Aorta (tissue), 5 donors: ENCODE data around the gene PKMYT1. TPM values are rescaled to one million over a fixed set of nuclear protein-coding genes. Genes with fewer than 3 reads are reported as not detected.

Experiments
- ATAC-seq: fragments of 200-7000 bp; cut with Tn5 transposase; one replicate; pipeline ENCODE4 v1.9.1; 2022; ENCODE audit warnings: moderate library complexity; ENCODE audit not compliant: low FRiP score
- DNase-seq, 2 donors: peaks; one replicate each; pipeline ENCODE4 v3.0.0-alpha.2; 2020
- H3K27ac ChIP-seq, 2 donors: one replicate each; pipeline ENCODE4 v1.5.1; 2013; ENCODE audit warnings: low read length in 2 of 2, mild to moderate bottlenecking in 2 of 2, moderate library complexity in 2 of 2, control low read depth in 1 of 2, inconsistent platforms in 1 of 2, low read depth in 1 of 2
- H3K27me3 ChIP-seq, 2 donors: one replicate each; pipeline ENCODE4 v1.6.1; 2013; ENCODE audit warnings: control low read depth in 1 of 2, low read length in 1 of 2, mild to moderate bottlenecking in 1 of 2, moderate library complexity in 1 of 2; ENCODE audit not compliant: insufficient read depth in 2 of 2, control insufficient read depth in 1 of 2
- H3K36me3 ChIP-seq, 2 donors: one replicate each; pipeline ENCODE4 v1.6.1; 2013; ENCODE audit warnings: control low read depth in 1 of 2, low read length in 1 of 2, mild to moderate bottlenecking in 1 of 2; ENCODE audit not compliant: insufficient read depth in 2 of 2, control insufficient read depth in 1 of 2
- H3K4me1 ChIP-seq, 2 donors: one replicate each; pipeline ENCODE4 v1.6.1; 2013; ENCODE audit warnings: low read length in 2 of 2, control low read depth in 1 of 2, mild to moderate bottlenecking in 1 of 2, moderate library complexity in 1 of 2; ENCODE audit not compliant: insufficient read depth in 2 of 2, control insufficient read depth in 1 of 2
- H3K4me3 ChIP-seq, 2 donors: one replicate each; pipeline ENCODE4 v1.5.1; 2013; ENCODE audit warnings: low read length in 2 of 2, control low read depth in 1 of 2, mild to moderate bottlenecking in 1 of 2
- H3K9me3 ChIP-seq: one replicate; pipeline ENCODE4 v1.6.1; 2013; ENCODE audit warnings: mild to moderate bottlenecking, low read length; ENCODE audit not compliant: control insufficient read depth
- WGBS, 2 donors: extraction: QIAGEN DNeasy Blood & Tissue Kit; methylation state at CpG; one replicate each; pipeline ENCODE4 v1.1.7; 2013; 5-methylcytosine and 5-hydroxymethylcytosine counted together
- intact Hi-C, 2 donors: fragments of 100-400 bp; cut with DNase I; formaldehyde crosslinking; loops; one replicate each; pipeline versions ENCODE4 v1.14.2 to v1.15.0; 2022
- polyA plus RNA-seq, 2 donors: library from polyadenylated mRNA; stranded (reverse); fragments of 200-250 nt; gene quantifications; one replicate each; pipeline ENCODE4 v1.2.3, GENCODE V29; 2013
- total RNA-seq, 2 donors: library from RNA; stranded (reverse); fragmentation: NEBNext Ultra II Directional; extraction: Animal tissue kit (Norgen Biotek cat#: 25700); gene quantifications; one replicate each; pipeline ENCODE4 v1.2.1, GENCODE V29; 2021
- donor health status: healthy with polysubstance abuse.
- donor health status: Bipolar disorder and iron deficiency.
- donor health status: DM: no; HTN: no; CAD: no.
- donor health status: DM: no; HTN: no; CAD: no.
- donor health status: DM: yes; HTN: yes; CAD: no.

The PKMYT1 gene
- total and polyA plus RNA-seq, 4 donors: 1.1 to 2.4 (median 1.9) TPM

DNA sequence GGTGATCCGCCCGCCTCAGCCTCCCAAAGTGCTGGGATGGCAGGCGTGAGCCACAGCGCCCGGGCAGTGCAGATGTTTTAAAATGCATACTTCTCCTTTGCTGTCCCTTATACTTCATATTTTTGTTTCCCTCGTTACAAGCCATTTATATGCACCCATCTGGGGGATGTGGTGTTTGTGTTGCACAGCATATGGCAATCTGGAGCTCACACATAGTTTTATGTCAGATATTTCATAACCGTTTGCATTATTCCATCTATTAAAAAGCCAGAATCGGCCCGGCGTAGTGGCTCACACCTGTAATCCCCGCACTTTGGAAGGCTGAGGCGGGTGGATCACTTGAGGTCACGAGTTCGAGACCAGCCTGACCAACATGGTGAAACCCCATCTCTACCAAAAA, 56.8 kb downstream of the PKMYT1 start:
- no peak for ATAC-seq
- WGBS, 2 donors: 94 to 95% methylated on average over 14 of the region's 14 CpGs
- intact Hi-C loops: no loop called here

More for the DNA sequence above, 56.8 kb downstream of the PKMYT1 start:
- Histone ChIP-seq H3K4me3 (no peak overlapping the region), H3K4me1 (peaks cover 0 to 2% of the 10 kb centered on the region in 2 donors), H3K27ac (no peak overlapping the region), H3K27me3 (no peaks in the 10 kb centered on the region), H3K9me3 (no peaks in the 10 kb centered on the region), H3K36me3 (peaks cover 0 to 2% of the 10 kb centered on the region in 2 donors)
- DNase-seq: no peak

Other genes with a start within 250 kb of the PKMYT1 start
- gene SRRM2, start 227.8 kb downstream of the PKMYT1 start, total RNA-seq: 100 to 1,000 TPM; 552 to 716 TPM
- 100 to 1,000 TPM; 194 to 946 TPM for gene SRRM2, start 227.8 kb downstream of the PKMYT1 start, polyA plus RNA-seq
- gene ELOB, start 203.2 kb downstream of the PKMYT1 start, total RNA-seq: 100 to 1,000 TPM; 146 to 174 TPM
- gene ELOB, start 203.2 kb downstream of the PKMYT1 start, polyA plus RNA-seq: 100 to 1,000 TPM; 368 to 843 TPM
- not detected for gene PRSS33, start 192.9 kb downstream of the PKMYT1 start, total RNA-seq
- gene PRSS33, start 192.9 kb downstream of the PKMYT1 start, polyA plus RNA-seq: under 1 TPM in 1 of 2 donors, not detected in 1; 0.08 TPM
- not detected for gene PRSS41, start 182.0 kb downstream of the PKMYT1 start, total RNA-seq
- not detected for gene PRSS41, start 182.0 kb downstream of the PKMYT1 start, polyA plus RNA-seq
- not detected for gene PRSS21, start 163.2 kb downstream of the PKMYT1 start, total RNA-seq
- gene PRSS21, start 163.2 kb downstream of the PKMYT1 start, polyA plus RNA-seq: not detected
- gene ZG16B, start 150.1 kb downstream of the PKMYT1 start, total RNA-seq: under 1 TPM in 1 of 2 donors, not detected in 1; 0.48 TPM
- 1 to 10 TPM in 1 of 2 donors, not detected in 1; 4.8 TPM for gene ZG16B, start 150.1 kb downstream of the PKMYT1 start, polyA plus RNA-seq
- not detected for gene PRSS22, start 122.3 kb downstream of the PKMYT1 start, total RNA-seq
- gene PRSS22, start 122.3 kb downstream of the PKMYT1 start, polyA plus RNA-seq: 1 to 10 TPM in 1 of 2 donors, under 1 TPM in 1; 0.31 to 1.5 TPM
- gene FLYWCH2, start 97.2 kb downstream of the PKMYT1 start, total RNA-seq: 10 to 100 TPM; 11.5 to 14.6 TPM
- 10 to 100 TPM; 18.8 to 32.6 TPM for gene FLYWCH2, start 97.2 kb downstream of the PKMYT1 start, polyA plus RNA-seq
- gene FLYWCH1, start 68.5 kb downstream of the PKMYT1 start, total RNA-seq: 10 to 100 TPM; 40.6 to 72.4 TPM
- 100 to 1,000 TPM in 1 of 2 donors, 10 to 100 TPM in 1; 24.2 to 103 TPM for gene FLYWCH1, start 68.5 kb downstream of the PKMYT1 start, polyA plus RNA-seq
- not detected for gene KREMEN2, start 16.2 kb downstream of the PKMYT1 start, total RNA-seq
- gene KREMEN2, start 16.2 kb downstream of the PKMYT1 start, polyA plus RNA-seq: not detected
- gene PAQR4, start 11.1 kb downstream of the PKMYT1 start, total RNA-seq: 1 to 10 TPM; 4.0 to 5.7 TPM
- 1 to 10 TPM; 1.5 to 2.6 TPM for gene PAQR4, start 11.1 kb downstream of the PKMYT1 start, polyA plus RNA-seq
- under 1 TPM in 1 of 2 donors, not detected in 1; 0.18 TPM for gene CLDN9, start 32.5 kb upstream of the PKMYT1 start, total RNA-seq
- under 1 TPM in 1 of 2 donors, not detected in 1; 0.20 TPM for gene CLDN9, start 32.5 kb upstream of the PKMYT1 start, polyA plus RNA-seq
- not detected for gene CLDN6, start 37.7 kb upstream of the PKMYT1 start, total RNA-seq
- gene CLDN6, start 37.7 kb upstream of the PKMYT1 start, polyA plus RNA-seq: not detected
- gene TNFRSF12A, start 39.9 kb upstream of the PKMYT1 start, total RNA-seq: 100 to 1,000 TPM in 1 of 2 donors, 10 to 100 TPM in 1; 60.4 to 271 TPM
- 100 to 1,000 TPM in 1 of 2 donors, 10 to 100 TPM in 1; 84.9 to 107 TPM for gene TNFRSF12A, start 39.9 kb upstream of the PKMYT1 start, polyA plus RNA-seq
- gene HCFC1R1, start 43.5 kb upstream of the PKMYT1 start, total RNA-seq: 10 to 100 TPM; 88.5 to 99.7 TPM
- 100 to 1,000 TPM; 299 to 303 TPM for gene HCFC1R1, start 43.5 kb upstream of the PKMYT1 start, polyA plus RNA-seq
- gene THOC6, start 43.6 kb upstream of the PKMYT1 start, total RNA-seq: 10 to 100 TPM; 18.9 to 29.8 TPM
- gene THOC6, start 43.6 kb upstream of the PKMYT1 start, polyA plus RNA-seq: 10 to 100 TPM; 18.5 to 60.6 TPM
- under 1 TPM; 0.10 to 0.18 TPM for gene BICDL2, start 56.5 kb upstream of the PKMYT1 start, total RNA-seq
- 1 to 10 TPM in 1 of 2 donors, under 1 TPM in 1; 0.05 to 3.6 TPM for gene BICDL2, start 56.5 kb upstream of the PKMYT1 start, polyA plus RNA-seq
- 10 to 100 TPM in 1 of 2 donors, 1 to 10 TPM in 1; 3.2 to 11.4 TPM for gene MMP25, start 66.1 kb upstream of the PKMYT1 start, total RNA-seq
- under 1 TPM; 0.36 to 0.75 TPM for gene MMP25, start 66.1 kb upstream of the PKMYT1 start, polyA plus RNA-seq
- 10 to 100 TPM; 30.2 to 71.6 TPM for gene IL32, start 85.2 kb upstream of the PKMYT1 start, total RNA-seq
- gene IL32, start 85.2 kb upstream of the PKMYT1 start, polyA plus RNA-seq: 100 to 1,000 TPM in 1 of 2 donors, 10 to 100 TPM in 1; 18.2 to 137 TPM
- gene ZSCAN10, start 118.8 kb upstream of the PKMYT1 start, total RNA-seq: not detected
- gene ZSCAN10, start 118.8 kb upstream of the PKMYT1 start, polyA plus RNA-seq: not detected
- gene ZNF205, start 132.1 kb upstream of the PKMYT1 start, total RNA-seq: 10 to 100 TPM in 1 of 2 donors, 1 to 10 TPM in 1; 7.1 to 10.0 TPM
- 10 to 100 TPM in 1 of 2 donors, 1 to 10 TPM in 1; 8.9 to 36.6 TPM for gene ZNF205, start 132.1 kb upstream of the PKMYT1 start, polyA plus RNA-seq
- gene ZNF213, start 154.6 kb upstream of the PKMYT1 start, total RNA-seq: 1 to 10 TPM; 8.0 to 8.6 TPM
- 1 to 10 TPM; 2.3 to 5.6 TPM for gene ZNF213, start 154.6 kb upstream of the PKMYT1 start, polyA plus RNA-seq
- gene OR1F1, start 207.8 kb upstream of the PKMYT1 start, total RNA-seq: not detected
- gene OR1F1, start 207.8 kb upstream of the PKMYT1 start, polyA plus RNA-seq: not detected